Karpas-422 (cell line): Measurements from ENCODE around the gene PNPLA8. TPM values are rescaled to one million over a fixed set of nuclear protein-coding genes. Genes with fewer than 3 reads are reported as not detected.

Source experiments
- DNase-seq: peaks from one replicate; pipeline ENCODE4 v3.0.0-alpha.2; 2015
- H2AFZ ChIP-seq: fragments of 200-600 bp; sonication (generic); 2 replicates; pipeline ENCODE4 v1.6.1; 2014; ENCODE audit warnings: antibody characterized with exemption, low read length, mixed read lengths
- H3K27ac ChIP-seq: fragments of 200-600 bp; sonication (generic); 2 replicates; pipeline ENCODE4 v1.5.1; 2014; ENCODE audit warnings: mild to moderate bottlenecking, low read length, moderate library complexity
- H3K27me3 ChIP-seq: fragments of 200-600 bp; sonication (generic); 2 replicates; pipeline ENCODE4 v1.6.1; 2014; ENCODE audit warnings: low read length, mixed read lengths
- H3K36me3 ChIP-seq: fragments of 200-600 bp; sonication (generic); 2 replicates; pipeline ENCODE4 v1.6.1; 2014; ENCODE audit warnings: low read length, mixed read lengths; ENCODE audit not compliant: insufficient read depth
- H3K4me1 ChIP-seq: fragments of 200-600 bp; sonication (generic); 2 replicates; pipeline ENCODE4 v1.6.1; 2014; ENCODE audit warnings: mild to moderate bottlenecking, low read length, mixed read lengths
- H3K4me2 ChIP-seq: fragments of 200-600 bp; sonication (generic); 2 replicates; pipeline ENCODE4 v1.6.1; 2014; ENCODE audit warnings: low read length, low read depth, mild to moderate bottlenecking; ENCODE audit not compliant: poor library complexity, severe bottlenecking
- H3K4me3 ChIP-seq: fragments of 200-600 bp; sonication (generic); 2 replicates; pipeline ENCODE4 v1.5.1; 2014; ENCODE audit warnings: mild to moderate bottlenecking, antibody characterized with exemption, low read length, mixed read lengths
- H3K79me2 ChIP-seq: fragments of 200-600 bp; sonication (generic); 2 replicates; pipeline ENCODE4 v1.6.1; 2014; ENCODE audit warnings: mild to moderate bottlenecking, low read length, mixed read lengths
- H3K9ac ChIP-seq: fragments of 200-600 bp; sonication (generic); 2 replicates; pipeline ENCODE4 v1.6.0; 2014; ENCODE audit warnings: low read length
- H3K9me2 ChIP-seq: fragments of 200-600 bp; sonication (generic), shearing (Covaris generic); replicated peaks from 2 replicates; pipeline ENCODE4 v1.6.0; 2014; ENCODE audit warnings: mild to moderate bottlenecking, low read length, moderate library complexity; ENCODE audit not compliant: insufficient read depth
- H3K9me3 ChIP-seq: fragments of 300-700, 200-600 bp; sonication (generic); 2 replicates; pipeline ENCODE4 v1.6.1; 2014; ENCODE audit warnings: low read length, mixed read lengths
- H4K20me1 ChIP-seq: fragments of 200-600 bp; sonication (generic); 2 replicates; pipeline ENCODE4 v1.6.1; 2014; ENCODE audit warnings: mild to moderate bottlenecking, antibody characterized with exemption, low read length, low read depth; ENCODE audit not compliant: insufficient read depth
- total RNA-seq: library from RNA; depleted of rRNA; stranded (reverse); fragments of >200 nt; shearing (Covaris generic); gene quantifications from 2 replicates; pipeline ENCODE4 v1.2.3, GENCODE V29; 2014; ENCODE audit warnings: low replicate concordance

PNPLA8 gene
- total RNA-seq, 1 experiment from 2014 or later = 41.0 TPM

GRCh38 chr7:108499566-108499965 lies 26.4 kb downstream of the PNPLA8 start:
- H3K9ac ChIP-seq = no peak overlapping the region
- H3K4me3 ChIP-seq = no peak overlapping the region
- no peak for DNase-seq
- peaks cover 43% of the 10 kb centered on the region for H3K79me2 ChIP-seq
- H2AFZ ChIP-seq = no peak overlapping the region
- H3K9me2 ChIP-seq = no peaks in the 10 kb centered on the region
- H3K9me3 ChIP-seq = no peaks in the 10 kb centered on the region
- H4K20me1 ChIP-seq = no peaks in the 10 kb centered on the region
- peaks cover 18% of the 10 kb centered on the region for H3K4me1 ChIP-seq
- H3K36me3 ChIP-seq = peaks cover 20% of the 10 kb centered on the region
- no peak overlapping the region for H3K4me2 ChIP-seq
- no peaks in the 10 kb centered on the region for H3K27me3 ChIP-seq
- H3K27ac ChIP-seq = no peak overlapping the region

- DNase-seq = no peak
- no peaks in the 10 kb centered on the region for H3K9me2 ChIP-seq
- peaks cover 38% of the 10 kb centered on the region for H3K79me2 ChIP-seq
- no peak overlapping the region for H3K4me2 ChIP-seq
- no peak overlapping the region for H3K4me3 ChIP-seq
- peaks cover 11% of the 10 kb centered on the region for H3K4me1 ChIP-seq
- no peak overlapping the region for H2AFZ ChIP-seq
- H3K36me3 ChIP-seq = peaks cover 28% of the 10 kb centered on the region
- H4K20me1 ChIP-seq = no peaks in the 10 kb centered on the region
- H3K27me3 ChIP-seq = no peaks in the 10 kb centered on the region
- no peak overlapping the region for H3K9ac ChIP-seq
- no peaks in the 10 kb centered on the region for H3K9me3 ChIP-seq
- H3K27ac ChIP-seq = no peak overlapping the region
Observed at GRCh38 chr7:108498481-108498880, 27.5 kb downstream of the PNPLA8 start.

GRCh38 chr7:108497082-108497725 lies 28.7 kb downstream of the PNPLA8 start:
- Histone ChIP-seq H3K9ac (no peak overlapping the region), H3K4me1 (peaks cover 4% of the 10 kb centered on the region; the same call in 1 of the 2 replicates), H3K27me3 (no peaks in the 10 kb centered on the region), H3K4me2 (peak overlapping the region; percentile 42), H3K27ac (no peak overlapping the region), H3K79me2 (peaks cover 34% of the 10 kb centered on the region), H3K36me3 (peaks cover 31% of the 10 kb centered on the region), H3K9me2 (no peaks in the 10 kb centered on the region), H3K9me3 (no peaks in the 10 kb centered on the region), H3K4me3 (no peak overlapping the region), H4K20me1 (no peaks in the 10 kb centered on the region), H2AFZ (no peak overlapping the region)
- peak; percentile 92 for DNase-seq

GRCh38 chr7:108492742-108493141 lies 33.2 kb downstream of the PNPLA8 start:
- Histone ChIP-seq H3K36me3 (peaks cover 42% of the 10 kb centered on the region), H2AFZ (no peak overlapping the region), H3K4me2 (no peak overlapping the region)

GRCh38 chr7:108488768-108489538 lies 37.0 kb downstream of the PNPLA8 start:
- Histone ChIP-seq H3K9me3 (no peaks in the 10 kb centered on the region), H3K27ac (no peak overlapping the region), H2AFZ (no peak overlapping the region), H4K20me1 (no peaks in the 10 kb centered on the region), H3K79me2 (peaks cover 9% of the 10 kb centered on the region), H3K36me3 (peaks cover 30% of the 10 kb centered on the region), H3K9me2 (no peaks in the 10 kb centered on the region), H3K9ac (no peak overlapping the region), H3K4me2 (no peak overlapping the region), H3K4me1 (peaks cover 4% of the 10 kb centered on the region; the same call in 1 of the 2 replicates), H3K27me3 (no peaks in the 10 kb centered on the region), H3K4me3 (no peak overlapping the region)
- no peak for DNase-seq

More at GRCh38 chr7:108492742-108493141, 33.2 kb downstream of the PNPLA8 start:
- no peaks in the 10 kb centered on the region for H3K9me3 ChIP-seq
- H3K27ac ChIP-seq = no peak overlapping the region
- DNase-seq = no peak
- H3K4me3 ChIP-seq = no peak overlapping the region
- peaks cover 4% of the 10 kb centered on the region; the same call in 1 of the 2 replicates for H3K4me1 ChIP-seq
- no peaks in the 10 kb centered on the region for H4K20me1 ChIP-seq
- no peaks in the 10 kb centered on the region for H3K9me2 ChIP-seq
- H3K27me3 ChIP-seq = no peaks in the 10 kb centered on the region
- no peak overlapping the region for H3K9ac ChIP-seq
- H3K79me2 ChIP-seq = peaks cover 21% of the 10 kb centered on the region

GRCh38 chr7:108487646-108488045 lies 38.3 kb downstream of the PNPLA8 start:
- H3K4me1 ChIP-seq = peaks cover 4% of the 10 kb centered on the region; the same call in 1 of the 2 replicates
- H4K20me1 ChIP-seq = no peaks in the 10 kb centered on the region
- H3K27ac ChIP-seq = no peak overlapping the region
- no peak overlapping the region for H3K4me3 ChIP-seq
- H3K4me2 ChIP-seq = no peak overlapping the region
- no peak overlapping the region for H2AFZ ChIP-seq
- H3K9ac ChIP-seq = no peak overlapping the region
- peaks cover 32% of the 10 kb centered on the region for H3K36me3 ChIP-seq
- no peaks in the 10 kb centered on the region for H3K9me3 ChIP-seq
- H3K9me2 ChIP-seq = no peaks in the 10 kb centered on the region
- peaks cover 6% of the 10 kb centered on the region for H3K79me2 ChIP-seq
- H3K27me3 ChIP-seq = no peaks in the 10 kb centered on the region
- no peak for DNase-seq

- H3K27me3 ChIP-seq = no peaks in the 10 kb centered on the region
- no peaks in the 10 kb centered on the region for H3K9me2 ChIP-seq
- H3K79me2 ChIP-seq = peaks cover 2% of the 10 kb centered on the region; the same call in 1 of the 2 replicates
- H4K20me1 ChIP-seq = no peaks in the 10 kb centered on the region
- no peak overlapping the region for H3K27ac ChIP-seq
- DNase-seq = no peak
- no peak overlapping the region for H3K4me3 ChIP-seq
- no peaks in the 10 kb centered on the region for H3K9me3 ChIP-seq
- H3K4me2 ChIP-seq = no peak overlapping the region
- H2AFZ ChIP-seq = no peak overlapping the region
- no peak overlapping the region for H3K9ac ChIP-seq
- peaks cover 28% of the 10 kb centered on the region; the same call in 1 of the 2 replicates for H3K36me3 ChIP-seq
- peaks cover 4% of the 10 kb centered on the region; the same call in 1 of the 2 replicates for H3K4me1 ChIP-seq
Observed at GRCh38 chr7:108486291-108486966, 39.5 kb downstream of the PNPLA8 start.

- no peaks in the 10 kb centered on the region for H3K79me2 ChIP-seq
- no peak overlapping the region for H3K4me2 ChIP-seq
- H3K4me1 ChIP-seq = peaks cover 10% of the 10 kb centered on the region
- H3K9me3 ChIP-seq = no peaks in the 10 kb centered on the region
- no peaks in the 10 kb centered on the region for H3K27me3 ChIP-seq
- no peak for DNase-seq
- H3K4me3 ChIP-seq = no peak overlapping the region
- H3K9ac ChIP-seq = no peak overlapping the region
- H3K36me3 ChIP-seq = peaks cover 31% of the 10 kb centered on the region; the same call in 1 of the 2 replicates
- H3K27ac ChIP-seq = no peak overlapping the region
- H2AFZ ChIP-seq = no peak overlapping the region
- H4K20me1 ChIP-seq = no peaks in the 10 kb centered on the region
- no peaks in the 10 kb centered on the region for H3K9me2 ChIP-seq
Observed at GRCh38 chr7:108484137-108484536, 41.8 kb downstream of the PNPLA8 start.
